H1 (cell line): ENCODE data around the gene TMCO2. TPM values are rescaled to one million over a fixed set of nuclear protein-coding genes. Genes with fewer than 3 reads are reported as not detected.

Experiments used
- CTCF ChIA-PET: fragments of 300-600 bp; sonication (Branson Sonifier 250); formaldehyde crosslinking; loops from one replicate; lab custom pipeline; 2021; ENCODE audit not compliant: partially characterized antibody; lab: Charles Lee
- POLR2A ChIA-PET: fragments of 300-600 bp; sonication (Branson Sonifier 250); formaldehyde crosslinking; loops from one replicate; lab custom pipeline; 2021; ENCODE audit warnings: inconsistent platforms; ENCODE audit not compliant: partially characterized antibody; lab: Charles Lee
- DNase-seq, 2 experiments: peaks; one replicate each; pipeline versions ENCODE4 v3.0.0 to v3.0.0-alpha.2; 2010 to 2022; ENCODE audit warnings: low spot score in 2 of 2, low read depth in 1 of 2, mixed read lengths in 1 of 2
- FAIRE-seq: peaks from 2 replicates; lab custom pipeline; 2011; peaks lifted over from hg19 to GRCh38; lab: Jason Lieb, UNC
- H2AFZ ChIP-seq: 2 replicates; pipeline ENCODE4 v1.8.1; 2012; ENCODE audit warnings: low read length, inconsistent platforms
- H2AK5ac ChIP-seq: 2 replicates; pipeline ENCODE4 v1.6.1; 2013; ENCODE audit warnings: low read depth, low read length
- H2BK120ac ChIP-seq: replicated peaks from 2 replicates; pipeline ENCODE3; 2013; ENCODE audit warnings: low read depth, low read length, inconsistent platforms
- H2BK12ac ChIP-seq: 2 replicates; pipeline ENCODE4 v1.6.1; 2013; ENCODE audit warnings: low read depth, low read length
- H2BK15ac ChIP-seq: 2 replicates; pipeline ENCODE4 v1.6.1; 2013; ENCODE audit warnings: low read length
- H2BK20ac ChIP-seq: 2 replicates; pipeline ENCODE4 v1.6.1; 2013; ENCODE audit warnings: low read length
- H2BK5ac ChIP-seq: 2 replicates; pipeline ENCODE4 v1.6.1; 2013; ENCODE audit warnings: low read depth, low read length
- H3K14ac ChIP-seq: 2 replicates; pipeline ENCODE4 v1.6.1; 2013; ENCODE audit warnings: inconsistent platforms; ENCODE audit not compliant: insufficient read length
- H3K18ac ChIP-seq: 2 replicates; pipeline ENCODE4 v1.6.1; 2013; ENCODE audit warnings: low read length; ENCODE audit errors: extremely low read depth
- H3K23ac ChIP-seq: 2 replicates; pipeline ENCODE4 v1.6.1; 2013; ENCODE audit warnings: inconsistent platforms; ENCODE audit not compliant: insufficient read length
- H3K23me2 ChIP-seq: 2 replicates; pipeline ENCODE4 v1.6.1; 2013; ENCODE audit warnings: low read depth, low read length
- H3K27ac ChIP-seq: 2 replicates; pipeline ENCODE4 v1.6.1; 2011; ENCODE audit warnings: low read depth, low read length, inconsistent platforms
- H3K27me3 ChIP-seq, 4 experiments: replicated peaks in 1 of 4; 1 replicate in 1 of 4; 2 replicates in 3 of 4; pipeline versions ENCODE4 v1.6.1 to v1.8.1; 2011 to 2013; ENCODE audit warnings: low read length in 3 of 4, mild to moderate bottlenecking in 3 of 4, inconsistent platforms in 2 of 4, mixed read lengths in 2 of 4, moderate library complexity in 1 of 4; ENCODE audit not compliant: control insufficient read depth in 3 of 4, insufficient read depth in 3 of 4; ENCODE audit errors: extremely low read depth in 1 of 4
- H3K36me3 ChIP-seq, 4 experiments: 2 replicates each; pipeline versions ENCODE4 v1.6.1 to v1.8.1; 2011 to 2013; ENCODE audit warnings: mild to moderate bottlenecking in 4 of 4, low read length in 3 of 4, moderate library complexity in 2 of 4, control low read depth in 1 of 4, inconsistent platforms in 1 of 4; ENCODE audit not compliant: insufficient read depth in 4 of 4, control insufficient read depth in 2 of 4
- H3K4ac ChIP-seq: replicated peaks from 2 replicates; pipeline ENCODE3; 2013; ENCODE audit warnings: low read length, low read depth, mixed read lengths, inconsistent platforms; ENCODE audit not compliant: insufficient read length
- H3K4me1 ChIP-seq, 4 experiments: replicated peaks in 1 of 4; 1 replicate in 1 of 4; 2 replicates in 3 of 4; pipeline versions ENCODE4 v1.6.1 to v1.8.1; 2011 to 2013; ENCODE audit warnings: low read length in 3 of 4, inconsistent platforms in 2 of 4, mixed read lengths in 1 of 4; ENCODE audit not compliant: insufficient read depth in 4 of 4, control insufficient read depth in 3 of 4
- H3K4me2 ChIP-seq, 2 experiments: 2 replicates each; pipeline versions ENCODE4 v1.6.1 to v1.8.1; 2011 to 2013; ENCODE audit warnings: low read depth in 2 of 2, low read length in 2 of 2, control low read depth in 1 of 2, inconsistent platforms in 1 of 2, mild to moderate bottlenecking in 1 of 2; ENCODE audit not compliant: insufficient read depth in 1 of 2
- H3K4me3 ChIP-seq, 4 experiments: fragments of 200-600, 300-600 bp in 1 of 4; sonication (generic), shearing (Covaris generic), sonication (Bioruptor Twin) in 1 of 4; 2 replicates each; pipeline versions ENCODE4 v1.5.1 to v1.8.1; 2011 to 2016; ENCODE audit warnings: low read length in 4 of 4, low read depth in 3 of 4, control low read depth in 2 of 4, inconsistent platforms in 2 of 4, mild to moderate bottlenecking in 2 of 4, mixed read lengths in 1 of 4, moderate library complexity in 1 of 4; ENCODE audit not compliant: insufficient read depth in 2 of 4; ENCODE audit errors: extremely low read depth in 1 of 4
- H3K56ac ChIP-seq: replicated peaks from 2 replicates; pipeline ENCODE3; 2013; ENCODE audit warnings: low read depth, mild to moderate bottlenecking, mixed read lengths, low read length, inconsistent platforms; ENCODE audit not compliant: insufficient read length
- H3K79me1 ChIP-seq: 2 replicates; pipeline ENCODE4 v1.6.1; 2013; ENCODE audit warnings: low read depth, low read length, control low read depth
- H3K79me2 ChIP-seq, 2 experiments: 2 replicates each; pipeline versions ENCODE4 v1.6.1 to v1.8.1; 2012 to 2013; ENCODE audit warnings: low read length in 2 of 2, mild to moderate bottlenecking in 2 of 2, inconsistent platforms in 1 of 2; ENCODE audit not compliant: insufficient read depth in 2 of 2, control insufficient read depth in 1 of 2
- H3K9ac ChIP-seq, 4 experiments: replicated peaks in 1 of 4; 1 replicate in 1 of 4; 2 replicates in 3 of 4; pipeline versions ENCODE4 v1.6.1 to v1.8.1; 2011 to 2013; ENCODE audit warnings: low read depth in 3 of 4, low read length in 3 of 4, control low read depth in 2 of 4, mild to moderate bottlenecking in 2 of 4, moderate library complexity in 2 of 4, inconsistent platforms in 1 of 4; ENCODE audit errors: extremely low read depth in 1 of 4
- H3K9me3 ChIP-seq, 2 experiments: 2 replicates each; pipeline versions ENCODE4 v1.6.1 to v1.8.1; 2012 to 2013; ENCODE audit warnings: mild to moderate bottlenecking in 2 of 2, moderate library complexity in 2 of 2, control low read depth in 1 of 2, inconsistent platforms in 1 of 2, low read depth in 1 of 2, low read length in 1 of 2, mixed read lengths in 1 of 2; ENCODE audit not compliant: insufficient read depth in 2 of 2
- H4K20me1 ChIP-seq, 2 experiments: replicated peaks in 1 of 2; 2 replicates each; pipeline versions ENCODE3 to v1.8.1; 2011 to 2013; ENCODE audit warnings: inconsistent platforms in 2 of 2, low read length in 2 of 2, mild to moderate bottlenecking in 1 of 2; ENCODE audit not compliant: insufficient read depth in 2 of 2, control insufficient read depth in 1 of 2
- H4K5ac ChIP-seq: 2 replicates; pipeline ENCODE4 v1.6.1; 2013; ENCODE audit warnings: low read length, low read depth, mixed read lengths, inconsistent platforms; ENCODE audit not compliant: insufficient read length
- H4K8ac ChIP-seq: 2 replicates; pipeline ENCODE4 v1.8.0; 2013; ENCODE audit warnings: mild to moderate bottlenecking, moderate library complexity, low read length, inconsistent platforms; ENCODE audit not compliant: insufficient read depth; ENCODE audit errors: extremely low read depth
- H4K91ac ChIP-seq: replicated peaks from 2 replicates; pipeline ENCODE3; 2013; ENCODE audit warnings: low read length, mixed read lengths, inconsistent platforms; ENCODE audit not compliant: insufficient read length
- CBX5 ChIP-seq: fragments of 300-800, 300-1000 bp; sonication (generic); IDR thresholded peaks from 2 replicates; pipeline ENCODE4 v1.7.1; 2016; ENCODE audit warnings: antibody characterized with exemption, low read length, low read depth
- CBX8 ChIP-seq: fragments of 300-800, 300-1000 bp; sonication (generic); IDR thresholded peaks from 2 replicates; pipeline ENCODE4 v1.7.1; 2016; ENCODE audit warnings: low read depth, low read length, borderline replicate concordance
- EGR1 ChIP-seq: IDR thresholded peaks from 2 replicates; pipeline ENCODE4 v1.6.1; 2011; ENCODE audit warnings: low read depth, low read length, borderline replicate concordance
- HDAC6 ChIP-seq: IDR thresholded peaks from one replicate; pipeline ENCODE4 v1.7.1; 2012; ENCODE audit warnings: low read depth, mild to moderate bottlenecking, inconsistent platforms, low read length, moderate library complexity
- KDM1A ChIP-seq: fragments of 200-600, 300-600 bp; sonication (generic); IDR thresholded peaks from 2 replicates; pipeline ENCODE4 v1.7.1; 2016; ENCODE audit warnings: mild to moderate bottlenecking, low read length, borderline replicate concordance
- RAD21 ChIP-seq, 2 experiments: IDR thresholded peaks in 1 of 2; conservative IDR thresholded peaks in 1 of 2; 2 replicates each; pipeline ENCODE4 v1.6.1; 2011; ENCODE audit warnings: low read depth in 2 of 2, low read length in 2 of 2, improper control_type of control experiment in 1 of 2, inconsistent platforms in 1 of 2, mild to moderate bottlenecking in 1 of 2, moderate library complexity in 1 of 2
- RNF2 ChIP-seq: fragments of 200-900, 300-1000 bp; sonication (generic); IDR thresholded peaks from 2 replicates; pipeline ENCODE4 v1.7.1; 2016; ENCODE audit warnings: borderline replicate concordance, low read depth, mild to moderate bottlenecking, antibody characterized with exemption, low read length; ENCODE audit not compliant: poor library complexity, severe bottlenecking; ENCODE audit errors: missing control alignments
- TCF12 ChIP-seq: IDR thresholded peaks from 2 replicates; pipeline ENCODE4 v1.6.1; 2011; ENCODE audit warnings: low read depth, mild to moderate bottlenecking, low read length
- ZNF274 ChIP-seq: IDR thresholded peaks from 2 replicates; pipeline ENCODE4 v1.7.0; 2012; ENCODE audit warnings: low read length, borderline replicate concordance; ENCODE audit errors: extremely low read depth
- polyA plus RNA-seq, 7 experiments: library from polyadenylated mRNA; depleted of rRNA in 3 of 7; stranded (reverse) in 5 of 7; unstranded in 2 of 7; fragments of >200 nt in 5 of 7; fragments of 200-250 nt in 2 of 7; gene quantifications; 1 replicate in 5 of 7; 2 replicates in 1 of 7; 4 replicates in 1 of 7; pipeline versions ENCODE4 v1.2.1 to v1.2.3, GENCODE V29; 2011 to 2013; ENCODE audit warnings: missing spikeins in 2 of 7, mixed read lengths in 2 of 7
- total RNA-seq: library from RNA; stranded (reverse); fragmentation: NEBNext Ultra II Directional; extraction: Animal tissue kit (Norgen Biotek cat#: 25700); gene quantifications from 2 replicates; pipeline ENCODE4 v1.2.1, GENCODE V29; 2021
- TF ChIP-seq, protein P1 (sequence below): IDR thresholded peaks from 2 replicates; pipeline ENCODE4 v1.6.1; 2012; ENCODE audit warnings: inconsistent platforms

TMCO2 gene
- total and polyA plus RNA-seq, 2 of the 8 experiments (the other 6 are each of a cell fraction or from before 2014, with no cell fraction given): not detected

DNA sequence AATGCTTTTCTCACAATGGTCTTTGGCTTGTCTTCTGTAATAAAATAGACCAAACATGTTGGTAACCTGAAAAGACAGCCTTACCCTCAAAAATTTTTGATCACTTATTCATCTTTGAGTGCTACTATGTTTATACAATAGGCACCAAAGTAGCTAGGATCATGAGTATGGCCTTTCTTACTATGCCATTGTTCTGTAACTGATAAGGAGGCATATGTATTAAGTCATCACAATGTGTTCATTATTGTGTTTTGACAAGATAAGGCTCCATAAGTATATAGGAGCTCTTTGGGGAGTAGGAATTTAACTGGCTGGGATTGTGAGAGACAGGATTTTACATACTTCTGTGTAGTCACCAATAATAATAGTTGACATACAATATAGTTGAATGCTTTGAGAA lies 675 bp downstream of the TMCO2 start:
- Histone ChIP-seq H2AK5ac (no peak overlapping the region), H2BK5ac (no peak overlapping the region), H3K27ac (no peak overlapping the region), H4K91ac (no peak overlapping the region), H2BK12ac (no peak overlapping the region), H4K20me1 (no peaks in the 10 kb centered on the region), H3K56ac (no peak overlapping the region), H3K9me3 (no peaks in the 10 kb centered on the region), H3K4ac (no peak overlapping the region), H4K8ac (no peak overlapping the region), H2BK15ac (no peak overlapping the region), H3K9ac (no peak overlapping the region), H3K4me3 (no peak overlapping the region), H3K79me1 (no peaks in the 10 kb centered on the region), H3K4me1 (no peaks in the 10 kb centered on the region), H3K36me3 (no peaks in the 10 kb centered on the region), H4K5ac (no peak overlapping the region), H3K18ac (no peak overlapping the region), H3K27me3 (no peaks in the 10 kb centered on the region), H3K14ac (no peak overlapping the region), H2BK120ac (no peak overlapping the region), H3K79me2 (no peaks in the 10 kb centered on the region), H2AFZ (no peak overlapping the region), H2BK20ac (no peak overlapping the region), H3K4me2 (no peak overlapping the region), H3K23ac (no peak overlapping the region), H3K23me2 (no peaks in the 10 kb centered on the region)
- FAIRE-seq (no peak), DNase-seq (no peak)
- TF ChIP-seq RAD21 (IDR thresholded peaks at IDR 0.05 in 1 of 2, conservative IDR thresholded peaks at IDR 0.05 in 1 of 2; ENCODE audit: low read depth in 2 of 2, low read length in 2 of 2): no peak
- TF ChIP-seq KDM1A: no peak
- no peak for TF ChIP-seq CBX8
- TF ChIP-seq ZNF274: no peak
- TF ChIP-seq, protein P1, sequence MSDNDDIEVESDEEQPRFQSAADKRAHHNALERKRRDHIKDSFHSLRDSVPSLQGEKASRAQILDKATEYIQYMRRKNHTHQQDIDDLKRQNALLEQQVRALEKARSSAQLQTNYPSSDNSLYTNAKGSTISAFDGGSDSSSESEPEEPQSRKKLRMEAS: no peak
- no peak for TF ChIP-seq TCF12
- TF ChIP-seq HDAC6: no peak
- no peak for TF ChIP-seq CBX5
- TF ChIP-seq RNF2: no peak
- no peak for TF ChIP-seq EGR1
- ChIA-PET POLR2A (interaction anchor here (0.6 kb wide), 1 partner anchor 9 kb away, joined by 3 read pairs; no protein-coding TSS in a partner anchor), CTCF (interaction anchor here (0.8 to 1.9 kb wide), 3 partner anchors 66 to 90 kb away, joined by 3 to 8 read pairs (median 3); no protein-coding TSS in a partner anchor)
